H9 (cell line): ENCODE measurements around the gene PLCD3. TPM values are rescaled to one million over a fixed set of nuclear protein-coding genes. Genes with fewer than 3 reads are reported as not detected.

Source experiments
- DNase-seq: peaks from one replicate; pipeline ENCODE4 v3.0.0-alpha.2; 2017
- H2AFZ ChIP-seq: one replicate; pipeline ENCODE4 v1.6.1; 2013; ENCODE audit warnings: mild to moderate bottlenecking, low read length, control low read depth, moderate library complexity
- H2AK5ac ChIP-seq: 2 replicates; pipeline ENCODE4 v1.6.1; 2013; ENCODE audit warnings: low read length, control low read depth, mixed read lengths; ENCODE audit not compliant: insufficient read length
- H2BK120ac ChIP-seq: one replicate; pipeline ENCODE4 v1.6.1; 2013; ENCODE audit warnings: low read depth, mild to moderate bottlenecking, low read length, control low read depth, inconsistent platforms; ENCODE audit not compliant: poor library complexity, severe bottlenecking
- H2BK12ac ChIP-seq: 2 replicates; pipeline ENCODE4 v1.6.1; 2013; ENCODE audit warnings: low read length, control low read depth, mixed read lengths, low read depth; ENCODE audit not compliant: insufficient read length
- H2BK15ac ChIP-seq: 2 replicates; pipeline ENCODE4 v1.6.1; 2013; ENCODE audit warnings: low read depth, low read length, control low read depth
- H2BK20ac ChIP-seq: one replicate; pipeline ENCODE4 v1.6.1; 2013; ENCODE audit warnings: low read depth, mild to moderate bottlenecking, low read length, control low read depth, inconsistent platforms; ENCODE audit not compliant: poor library complexity, severe bottlenecking
- H2BK5ac ChIP-seq: 2 replicates; pipeline ENCODE4 v1.6.1; 2013; ENCODE audit warnings: low read length, control low read depth, mixed read lengths; ENCODE audit not compliant: insufficient read length
- H3K14ac ChIP-seq: 2 replicates; pipeline ENCODE4 v1.6.1; 2013; ENCODE audit warnings: low read length, control low read depth; ENCODE audit not compliant: insufficient read depth
- H3K18ac ChIP-seq: 2 replicates; pipeline ENCODE4 v1.6.1; 2013; ENCODE audit warnings: low read depth, mild to moderate bottlenecking, mixed read lengths, low read length, control low read depth; ENCODE audit not compliant: insufficient read length
- H3K23ac ChIP-seq: 2 replicates; pipeline ENCODE4 v1.6.1; 2013; ENCODE audit warnings: low read length, control low read depth, mixed read lengths, low read depth; ENCODE audit not compliant: insufficient read length
- H3K23me2 ChIP-seq: 2 replicates; pipeline ENCODE4 v1.6.1; 2013; ENCODE audit warnings: low read depth, mild to moderate bottlenecking, mixed read lengths, low read length, control low read depth; ENCODE audit not compliant: insufficient read length, poor library complexity, severe bottlenecking
- H3K27ac ChIP-seq: 2 replicates; pipeline ENCODE4 v1.5.1; 2013; ENCODE audit warnings: low read length, control low read depth, mixed read lengths, low read depth; ENCODE audit not compliant: insufficient read length
- H3K27me3 ChIP-seq: 2 replicates; pipeline ENCODE4 v1.6.1; 2013; ENCODE audit warnings: low read length, control low read depth, inconsistent platforms; ENCODE audit not compliant: insufficient read depth
- H3K4ac ChIP-seq: 2 replicates; pipeline ENCODE4 v1.6.1; 2013; ENCODE audit warnings: low read depth, mild to moderate bottlenecking, control low read depth, inconsistent platforms, low read length, moderate library complexity
- H3K4me1 ChIP-seq: 2 replicates; pipeline ENCODE4 v1.6.1; 2013; ENCODE audit warnings: low read length, control low read depth, inconsistent platforms; ENCODE audit not compliant: insufficient read depth
- H3K4me2 ChIP-seq: 2 replicates; pipeline ENCODE4 v1.6.1; 2013; ENCODE audit warnings: low read length, control low read depth, mixed read lengths; ENCODE audit not compliant: insufficient read length, insufficient read depth
- H3K56ac ChIP-seq: 2 replicates; pipeline ENCODE4 v1.6.1; 2013; ENCODE audit warnings: low read depth, mild to moderate bottlenecking, mixed read lengths, low read length, control low read depth; ENCODE audit not compliant: insufficient read length
- H3K79me1 ChIP-seq: 2 replicates; pipeline ENCODE4 v1.6.1; 2013; ENCODE audit warnings: low read depth, mild to moderate bottlenecking, moderate library complexity, low read length, control low read depth, inconsistent platforms; ENCODE audit not compliant: insufficient read depth, poor library complexity, severe bottlenecking
- H3K79me2 ChIP-seq: 2 replicates; pipeline ENCODE4 v1.6.1; 2013; ENCODE audit warnings: low read length, control low read depth, inconsistent platforms; ENCODE audit not compliant: insufficient read depth
- H3K9ac ChIP-seq: 2 replicates; pipeline ENCODE4 v1.6.1; 2013; ENCODE audit warnings: low read length, control low read depth, mixed read lengths; ENCODE audit not compliant: insufficient read length; ENCODE audit errors: extremely low read depth
- H3K9me3 ChIP-seq: one replicate; pipeline ENCODE4 v1.6.1; 2013; ENCODE audit warnings: low read depth, low read length, inconsistent platforms; ENCODE audit not compliant: control insufficient read depth
- H3T11ph ChIP-seq: one replicate; pipeline ENCODE4 v1.6.1; 2013; ENCODE audit warnings: mild to moderate bottlenecking, low read length, control low read depth, inconsistent platforms
- H4K20me1 ChIP-seq: one replicate; pipeline ENCODE4 v1.6.1; 2013; ENCODE audit not compliant: control insufficient read depth, insufficient read length, insufficient read depth
- H4K5ac ChIP-seq: 2 replicates; pipeline ENCODE4 v1.6.1; 2013; ENCODE audit warnings: low read depth, mild to moderate bottlenecking, mixed read lengths, low read length, control low read depth; ENCODE audit not compliant: insufficient read length
- H4K8ac ChIP-seq: replicated peaks from 2 replicates; pipeline ENCODE4 v1.6.1; 2013; ENCODE audit warnings: low read length, control low read depth, mixed read lengths, low read depth; ENCODE audit not compliant: insufficient read length
- H4K91ac ChIP-seq: 2 replicates; pipeline ENCODE4 v1.6.1; 2013; ENCODE audit warnings: low read depth, mild to moderate bottlenecking, moderate library complexity, mixed read lengths, low read length, control low read depth; ENCODE audit not compliant: insufficient read length
- H3K27ac Mint-ChIP-seq, 3 experiments: 2 replicates in 2 of 3; 3 replicates in 1 of 3; pipeline ENCODE4 v1.8.0; 2020 to 2021; ENCODE audit warnings: mixed read lengths in 3 of 3, mild to moderate bottlenecking in 1 of 3, moderate library complexity in 1 of 3
- H3K27me3 Mint-ChIP-seq: 2 replicates; pipeline ENCODE4 v1.8.0; 2021; ENCODE audit warnings: low read depth, mild to moderate bottlenecking, moderate library complexity, mixed read lengths
- H3K36me3 Mint-ChIP-seq, 3 experiments: 2 replicates in 2 of 3; 3 replicates in 1 of 3; pipeline ENCODE4 v1.8.0; 2020 to 2021; ENCODE audit warnings: low read depth in 3 of 3, mixed read lengths in 3 of 3; ENCODE audit not compliant: insufficient read depth in 1 of 3
- H3K4me1 Mint-ChIP-seq, 2 experiments: 2 replicates each; pipeline ENCODE4 v1.8.0; 2020; ENCODE audit warnings: mixed read lengths in 2 of 2
- H3K4me3 Mint-ChIP-seq, 2 experiments: 2 replicates in 1 of 2; 3 replicates in 1 of 2; pipeline ENCODE4 v1.8.0; 2020 to 2021; ENCODE audit warnings: mild to moderate bottlenecking in 2 of 2, mixed read lengths in 2 of 2, moderate library complexity in 1 of 2
- H3K9me3 Mint-ChIP-seq, 2 experiments: 2 replicates in 1 of 2; 3 replicates in 1 of 2; pipeline ENCODE4 v1.8.0; 2020; ENCODE audit warnings: mild to moderate bottlenecking in 2 of 2, mixed read lengths in 2 of 2, moderate library complexity in 1 of 2
- CTCF ChIP-seq: fragments of 200-600 bp; sonication (generic); conservative IDR thresholded peaks from 3 replicates; pipeline ENCODE4 v1.8.0; 2021; ENCODE audit warnings: antibody characterized with exemption, mild to moderate bottlenecking
- WGBS: extraction: QIAGEN DNeasy Blood & Tissue Kit; methylation state at CpG from one replicate; pipeline ENCODE4 v1.1.7; 2013; ENCODE audit warnings: missing lambda C conversion rate, low lambda C conversion rate, mixed read lengths; ENCODE audit not compliant: insufficient read length; ENCODE audit errors: extremely low coverage; 5-methylcytosine and 5-hydroxymethylcytosine counted together
- total RNA-seq: library from RNA; stranded (reverse); gene quantifications from 2 replicates; pipeline ENCODE4 v1.2.1, GENCODE V29; 2021

Gene PLCD3
- total RNA-seq, 1 experiment from 2014 or later, result 41.6 TPM

DNA sequence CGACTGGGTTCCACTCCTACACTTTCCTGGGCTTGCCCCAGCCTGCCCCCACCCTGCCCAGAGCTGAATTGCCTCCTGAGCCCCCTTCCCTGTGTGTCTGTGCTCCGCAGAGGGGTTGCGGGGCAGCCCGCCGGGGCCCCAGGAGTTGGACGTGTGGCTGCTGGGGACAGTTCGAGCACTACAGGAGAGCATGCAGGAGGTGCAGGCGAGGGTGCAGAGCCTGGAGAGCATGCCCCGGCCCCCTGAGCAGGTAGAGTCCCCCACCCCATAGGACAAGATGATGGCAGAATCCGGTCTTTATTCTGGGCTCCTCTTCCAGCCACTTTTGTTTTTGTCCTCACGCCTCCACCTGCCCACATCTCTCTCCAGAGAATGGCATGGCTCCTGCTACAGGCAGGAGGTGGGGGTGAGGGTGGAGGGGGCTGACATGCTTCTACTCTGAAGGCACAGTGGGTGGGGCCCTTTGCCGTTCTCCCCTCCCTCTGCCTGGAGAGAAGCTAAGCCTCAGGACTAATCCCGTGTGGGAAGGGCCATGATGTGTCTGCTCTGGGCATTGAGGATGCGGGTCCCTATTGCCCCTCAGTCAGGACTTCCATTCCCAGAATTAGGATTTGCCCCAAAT lies 6.7 kb upstream of the PLCD3 start:
- peaks cover 12% of the 10 kb centered on the region for H3K23me2 ChIP-seq
- H3K27ac ChIP-seq, result no peak overlapping the region
- TF ChIP-seq CTCF, result no peak
- no peak overlapping the region for H3K18ac ChIP-seq
- peaks cover 3 to 6% (median 4%) of the 10 kb centered on the region in 3 experiments; a peak in 5 of 7 replicates for H3K36me3 Mint-ChIP-seq
- H4K91ac ChIP-seq, result no peak overlapping the region
- peaks cover 3% of the 10 kb centered on the region; the same call in 1 of the 2 replicates for H3K27me3 Mint-ChIP-seq
- no peak overlapping the region for H3K4ac ChIP-seq
- no peak overlapping the region for H2BK20ac ChIP-seq
- no peak overlapping the region for H2AK5ac ChIP-seq
- WGBS, result no CpG with 5 or more reads among the region's 14 CpGs
- peak; percentile 41 for DNase-seq
- no peak overlapping the region for H2BK12ac ChIP-seq
- peaks cover 2 to 3% of the 10 kb centered on the region in 2 experiments; a peak in 4 of 5 replicates for H3K9me3 Mint-ChIP-seq
- H3K9ac ChIP-seq, result no peak overlapping the region
- no peak overlapping the region for H3K4me2 ChIP-seq
- H3K23ac ChIP-seq, result no peak overlapping the region
- H3K4me1 Mint-ChIP-seq, result peaks cover 17 to 28% of the 10 kb centered on the region in 2 experiments
- no peaks in the 10 kb centered on the region for H3K4me1 ChIP-seq
- no peaks in the 10 kb centered on the region for H3K79me1 ChIP-seq
- H4K8ac ChIP-seq, result no peak overlapping the region
- H3K27ac Mint-ChIP-seq, result no peak overlapping the region
- no peak overlapping the region for H2BK15ac ChIP-seq
- no peak overlapping the region for H3K56ac ChIP-seq
- H3K79me2 ChIP-seq, result no peaks in the 10 kb centered on the region
- H3K9me3 ChIP-seq, result no peaks in the 10 kb centered on the region
- no peak overlapping the region for H3T11ph ChIP-seq
- H4K20me1 ChIP-seq, result no peaks in the 10 kb centered on the region
- no peak overlapping the region for H2BK120ac ChIP-seq
- no peak overlapping the region for H2BK5ac ChIP-seq
- no peak overlapping the region for H3K14ac ChIP-seq
- no peak overlapping the region for H3K4me3 Mint-ChIP-seq
- no peak overlapping the region for H2AFZ ChIP-seq
- H4K5ac ChIP-seq, result no peak overlapping the region
- H3K27me3 ChIP-seq, result no peaks in the 10 kb centered on the region
